Transverse colon (tissue), 4 donors: Measurements from ENCODE around the gene RET. TPM values are rescaled to one million over a fixed set of nuclear protein-coding genes. Genes with fewer than 3 reads are reported as not detected.

Source experiments
- DNase-seq: peaks from one replicate; pipeline ENCODE4 v3.0.0-alpha.2; 2019
- H3K27ac ChIP-seq, 4 donors: fragments of 200-600 bp; sonication (generic); 2 replicates each; pipeline ENCODE4 v1.5.1; 2016 to 2018; ENCODE audit warnings: inconsistent platforms in 4 of 4
- H3K27me3 ChIP-seq: fragments of 200-600 bp; sonication (generic); 2 replicates; pipeline ENCODE4 v1.5.1; 2017; ENCODE audit warnings: inconsistent platforms
- H3K36me3 ChIP-seq, 4 donors: fragments of 200-600 bp; sonication (generic); 2 replicates each; pipeline ENCODE4 v1.5.1; 2017 to 2019; ENCODE audit warnings: inconsistent platforms in 4 of 4
- H3K4me1 ChIP-seq, 4 donors: fragments of 200-600 bp; sonication (generic); 2 replicates each; pipeline ENCODE4 v1.5.1; 2017 to 2020; ENCODE audit warnings: inconsistent platforms in 4 of 4
- H3K4me3 ChIP-seq, 4 donors: fragments of 200-600 bp; sonication (generic); 1 replicate in 1 of 4; 2 replicates in 3 of 4; pipeline versions ENCODE4 v1.5.1 to v1.6.1; 2017 to 2019; ENCODE audit warnings: inconsistent platforms in 4 of 4
- H3K9me3 ChIP-seq, 2 donors: fragments of 200-600 bp; sonication (generic); 2 replicates each; pipeline ENCODE4 v1.5.1; 2017 to 2019; ENCODE audit warnings: inconsistent platforms in 2 of 2
- EP300 ChIP-seq: sonication (generic); formaldehyde crosslinking; IDR thresholded peaks from one replicate; pipeline ENCODE4 v1.6.1; 2017; ENCODE audit warnings: antibody characterized with exemption, low read depth
- POLR2A ChIP-seq: fragments of 450-650 bp; IDR thresholded peaks from one replicate; pipeline ENCODE4 v1.6.1; 2016; ENCODE audit warnings: antibody characterized with exemption, mild to moderate bottlenecking, moderate library complexity
- POLR2AphosphoS5 ChIP-seq, 3 donors: sonication (generic); formaldehyde crosslinking; IDR thresholded peaks; one replicate each; pipeline ENCODE4 v1.6.1; 2016; ENCODE audit warnings: antibody characterized with exemption in 3 of 3
- WGBS, 2 donors: methylation state at CpG; one replicate each; pipeline ENCODE4 v1.1.5; 2018; ENCODE audit warnings: low coverage in 1 of 2; 5-methylcytosine and 5-hydroxymethylcytosine counted together
- in situ Hi-C, 4 donors: fragments of 200-750 bp; cut with MboI; loops; one replicate each; pipeline versions ENCODE4 v1.15.0 to v1.15.1; 2017; ENCODE audit warnings: low sequenced_read_pairs in 3 of 4, low pct_ligation_motif_present in 1 of 4, low pct_unique_long_range_greater_than_20kb in 1 of 4
- intact Hi-C: fragments of 100-400 bp; cut with DNase I; formaldehyde crosslinking; loops from one replicate; pipeline ENCODE4 v1.15.1; 2023; ENCODE audit warnings: low total_unique reads
- total RNA-seq, 4 donors: library from RNA; depleted of rRNA; stranded (reverse); fragments of >200 nt; gene quantifications; one replicate each; pipeline ENCODE4 v1.1.0, GENCODE V29; 2016
- TF ChIP-seq, protein P1 (sequence below), 5 experiments: fragments of 200-600 bp in 3 of 5; fragments of 450-650 bp in 2 of 5; sonication (generic) in 3 of 5; IDR thresholded peaks; 1 replicate in 2 of 5; 2 replicates in 3 of 5; pipeline ENCODE4 v1.5.1; 2016 to 2017; ENCODE audit warnings: antibody characterized with exemption in 5 of 5, inconsistent platforms in 3 of 5, mild to moderate bottlenecking in 2 of 5, moderate library complexity in 1 of 5

The RET gene
- total RNA-seq, 4 donors from 2014 or later = 0.37 to 5.6 (median 1.4) TPM

- H3K27me3 ChIP-seq = peaks cover 50% of the 10 kb centered on the region
- no peak overlapping the region for H3K27ac ChIP-seq
- H3K36me3 ChIP-seq = no peaks in the 10 kb centered on the region
- in situ Hi-C loops = loop anchor here in 1 of 4 donors (25.0 kb wide), 1 partner anchor 213 kb away; no protein-coding TSS in a partner anchor
- H3K9me3 ChIP-seq = no peaks in the 10 kb centered on the region
- peaks cover 0 to 20% (median 17%) of the 10 kb centered on the region in 4 donors for H3K4me1 ChIP-seq
- WGBS, 2 donors = 69 to 94% methylated on average over 3 to 12 of the region's 12 CpGs
- no peak overlapping the region for H3K4me3 ChIP-seq
- TF ChIP-seq POLR2AphosphoS5 (IDR thresholded peaks at IDR 0.05) (no peak), EP300 (no peak), POLR2A (no peak)
- TF ChIP-seq, protein P1, sequence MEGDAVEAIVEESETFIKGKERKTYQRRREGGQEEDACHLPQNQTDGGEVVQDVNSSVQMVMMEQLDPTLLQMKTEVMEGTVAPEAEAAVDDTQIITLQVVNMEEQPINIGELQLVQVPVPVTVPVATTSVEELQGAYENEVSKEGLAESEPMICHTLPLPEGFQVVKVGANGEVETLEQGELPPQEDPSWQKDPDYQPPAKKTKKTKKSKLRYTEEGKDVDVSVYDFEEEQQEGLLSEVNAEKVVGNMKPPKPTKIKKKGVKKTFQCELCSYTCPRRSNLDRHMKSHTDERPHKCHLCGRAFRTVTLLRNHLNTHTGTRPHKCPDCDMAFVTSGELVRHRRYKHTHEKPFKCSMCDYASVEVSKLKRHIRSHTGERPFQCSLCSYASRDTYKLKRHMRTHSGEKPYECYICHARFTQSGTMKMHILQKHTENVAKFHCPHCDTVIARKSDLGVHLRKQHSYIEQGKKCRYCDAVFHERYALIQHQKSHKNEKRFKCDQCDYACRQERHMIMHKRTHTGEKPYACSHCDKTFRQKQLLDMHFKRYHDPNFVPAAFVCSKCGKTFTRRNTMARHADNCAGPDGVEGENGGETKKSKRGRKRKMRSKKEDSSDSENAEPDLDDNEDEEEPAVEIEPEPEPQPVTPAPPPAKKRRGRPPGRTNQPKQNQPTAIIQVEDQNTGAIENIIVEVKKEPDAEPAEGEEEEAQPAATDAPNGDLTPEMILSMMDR (IDR thresholded peaks at IDR 0.05) = no peak
- intact Hi-C loops = no loop called here
- no peak for DNase-seq
These were observed 1.9 kb upstream of the RET start for GRCh38 chr10:43074827-43075611.

- Histone ChIP-seq H3K4me1 (peaks cover 0 to 20% (median 17%) of the 10 kb centered on the region in 4 donors), H3K36me3 (no peaks in the 10 kb centered on the region), H3K27me3 (peaks cover 50% of the 10 kb centered on the region), H3K4me3 (no peak overlapping the region), H3K27ac (no peak overlapping the region), H3K9me3 (no peaks in the 10 kb centered on the region)
- TF ChIP-seq, protein P1 (IDR thresholded peaks at IDR 0.05) = no peak
- TF ChIP-seq POLR2A = no peak
- no peak for TF ChIP-seq POLR2AphosphoS5 (IDR thresholded peaks at IDR 0.05)
- 53% methylated on average over 5 of the region's 5 CpGs; no CpG with 5 or more reads in 1 of the 2 donors for WGBS, 2 donors
- no peak for DNase-seq
- in situ Hi-C loops = loop anchor here in 1 of 4 donors (25.0 kb wide), 1 partner anchor 213 kb away; no protein-coding TSS in a partner anchor
- intact Hi-C loops = no loop called here
These were observed 1.3 kb upstream of the RET start for GRCh38 chr10:43075612-43076003.

GRCh38 chr10:43076311-43076875 is 476 bp upstream of the RET start:
- peak overlapping the region; percentile 6 to 53 (median 36) for H3K4me3 ChIP-seq
- H3K9me3 ChIP-seq = no peaks in the 10 kb centered on the region
- H3K4me1 ChIP-seq = peaks cover 0 to 20% (median 17%) of the 10 kb centered on the region in 4 donors
- in situ Hi-C loops (loop anchor here in 1 of 4 donors (25.0 kb wide), 1 partner anchor 214 kb away; no protein-coding TSS in a partner anchor), intact Hi-C loops (no loop called here)
- DNase-seq = no peak
- TF ChIP-seq POLR2AphosphoS5 (IDR thresholded peaks at IDR 0.05) (no peak), EP300 (no peak), POLR2A (no peak)
- TF ChIP-seq, protein P1 (IDR thresholded peaks at IDR 0.05) = no peak
- WGBS, 2 donors = 3% methylated on average over 43 of the region's 45 CpGs; no CpG with 5 or more reads in 1 of the 2 donors
- peaks cover 50% of the 10 kb centered on the region for H3K27me3 ChIP-seq
- no peaks in the 10 kb centered on the region for H3K36me3 ChIP-seq
- peak overlapping the region in 1 of 4 donors; percentile 60 for H3K27ac ChIP-seq
